Ascending aorta (tissue), 2 donors: Measurements from ENCODE around the gene LTO1. TPM values are rescaled to one million over a fixed set of nuclear protein-coding genes. Genes with fewer than 3 reads are reported as not detected.

Source experiments
- DNase-seq, 2 donors: peaks; one replicate each; pipeline ENCODE4 v3.0.0-alpha.2; 2019; ENCODE audit warnings: low spot score in 2 of 2
- H3K27ac ChIP-seq, 2 donors: fragments of 200-600 bp; sonication (generic); one replicate each; pipeline ENCODE4 v1.5.1; 2016 to 2017; ENCODE audit warnings: mild to moderate bottlenecking in 1 of 2
- H3K27me3 ChIP-seq: fragments of 200-600 bp; sonication (generic); one replicate; pipeline ENCODE4 v1.5.1; 2017
- H3K36me3 ChIP-seq, 2 donors: fragments of 200-600 bp; sonication (generic); one replicate each; pipeline ENCODE4 v1.5.1; 2016
- H3K4me1 ChIP-seq, 2 donors: fragments of 200-600 bp; sonication (generic); one replicate each; pipeline ENCODE4 v1.5.1; 2016 to 2017; ENCODE audit warnings: mild to moderate bottlenecking in 1 of 2
- H3K4me3 ChIP-seq, 2 donors: fragments of 200-600 bp; sonication (generic); one replicate each; pipeline ENCODE4 v1.5.1; 2016 to 2017; ENCODE audit warnings: mild to moderate bottlenecking in 1 of 2
- H3K9me3 ChIP-seq, 2 donors: fragments of 200-600 bp; sonication (generic); one replicate each; pipeline ENCODE4 v1.5.1; 2016
- CTCF ChIP-seq, 3 experiments: fragments of 200-600 bp in 2 of 3; fragments of 450-650 bp in 1 of 3; sonication (generic) in 2 of 3; IDR thresholded peaks; one replicate each; pipeline ENCODE4 v1.5.1; 2016 to 2019; ENCODE audit warnings: antibody characterized with exemption in 3 of 3, mild to moderate bottlenecking in 1 of 3, moderate library complexity in 1 of 3
- intact Hi-C: fragments of 100-400 bp; cut with DNase I; formaldehyde crosslinking; loops from one replicate; pipeline ENCODE4 v1.15.1; 2023
- total RNA-seq: library from RNA; depleted of rRNA; stranded (reverse); fragments of >200 nt; gene quantifications from one replicate; pipeline ENCODE4 v1.1.0, GENCODE V29; 2016

The LTO1 gene
- total RNA-seq, 1 donor from 2014 or later, result 10.2 TPM

GRCh38 chr11:69638941-69639681, 36.0 kb downstream of the LTO1 start:
- intact Hi-C loops, result loop anchor here (10.0 kb wide), 1 partner anchor 314 kb away; no protein-coding TSS in a partner anchor
- Histone ChIP-seq H3K4me1 (peaks cover 14 to 45% of the 10 kb centered on the region in 2 donors), H3K4me3 (peak overlapping the region; percentile 61 to 88), H3K36me3 (peaks cover 0 to 4% of the 10 kb centered on the region in 2 donors), H3K27me3 (no peaks in the 10 kb centered on the region), H3K27ac (peak overlapping the region; percentile 31 to 51), H3K9me3 (no peaks in the 10 kb centered on the region)
- DNase-seq, result peak; percentile 57 to 95
- TF ChIP-seq CTCF (IDR thresholded peaks at IDR 0.05), result no peak

GRCh38 chr11:69637941-69638871, 36.9 kb downstream of the LTO1 start:
- no peaks in the 10 kb centered on the region for H3K27me3 ChIP-seq
- H3K4me1 ChIP-seq, result peaks cover 9 to 37% of the 10 kb centered on the region in 2 donors
- peak overlapping the region; percentile 7 to 51 for H3K27ac ChIP-seq
- H3K9me3 ChIP-seq, result no peaks in the 10 kb centered on the region
- no peak for TF ChIP-seq CTCF (IDR thresholded peaks at IDR 0.05)
- intact Hi-C loops, result loop anchor here (2.0 to 10.0 kb wide), 3 partner anchors 97 to 313 kb away; no protein-coding TSS in a partner anchor
- peak overlapping the region; percentile 61 to 88 for H3K4me3 ChIP-seq
- DNase-seq, result no peak
- H3K36me3 ChIP-seq, result no peaks in the 10 kb centered on the region

- Histone ChIP-seq H3K36me3 (no peaks in the 10 kb centered on the region), H3K4me1 (peaks cover 9 to 37% of the 10 kb centered on the region in 2 donors), H3K27me3 (no peaks in the 10 kb centered on the region), H3K4me3 (peak overlapping the region; percentile 61 to 88), H3K27ac (peak overlapping the region in 1 of 2 donors; percentile 69), H3K9me3 (no peaks in the 10 kb centered on the region)
- no peak for TF ChIP-seq CTCF (IDR thresholded peaks at IDR 0.05)
- intact Hi-C loops, result loop anchor here (2.0 to 10.0 kb wide), 3 partner anchors 97 to 313 kb away; no protein-coding TSS in a partner anchor
- no peak for DNase-seq
Measured at GRCh38 chr11:69637198-69637940, 37.8 kb downstream of the LTO1 start.

- Histone ChIP-seq H3K27ac (peak overlapping the region; percentile 18 to 69), H3K4me1 (peaks cover 9 to 37% of the 10 kb centered on the region in 2 donors), H3K4me3 (peak overlapping the region; percentile 51 to 88), H3K9me3 (no peaks in the 10 kb centered on the region), H3K36me3 (no peaks in the 10 kb centered on the region), H3K27me3 (no peaks in the 10 kb centered on the region)
- no peak for TF ChIP-seq CTCF (IDR thresholded peaks at IDR 0.05)
- intact Hi-C loops, result loop anchor here (2.0 to 10.0 kb wide), 3 partner anchors 96 to 312 kb away; no protein-coding TSS in a partner anchor
- DNase-seq, result peak in 1 of 2 donors; percentile 83
Measured at GRCh38 chr11:69636512-69637197, 38.5 kb downstream of the LTO1 start.
